GM13977 (cell line): ENCODE data around the gene VPS4A.

Experiments
- DNase-seq: peaks from one replicate; pipeline ENCODE4 v3.0.0; 2012; ENCODE audit warnings: low spot score
- CTCF ChIP-seq: IDR thresholded peaks from 2 replicates; pipeline ENCODE4 v1.5.1; 2012; ENCODE audit warnings: mild to moderate bottlenecking, control low read depth; ENCODE audit not compliant: insufficient read depth; ENCODE audit errors: extremely low read depth, missing control alignments
- in situ Hi-C: fragments of 300-500 bp; cut with MboI; formaldehyde crosslinking; loops from one replicate; pipeline ENCODE4 v1.12.0; 2022; ENCODE audit warnings: low sequenced_read_pairs, low pct_unique_long_range_greater_than_20kb, mixed read lengths, inconsistent platforms; ENCODE audit not compliant: unreplicated experiment

Gene VPS4A

GRCh38 chr16:69319826-69320739, 8.9 kb downstream of the VPS4A start:
- no peak for TF ChIP-seq CTCF

DNA sequence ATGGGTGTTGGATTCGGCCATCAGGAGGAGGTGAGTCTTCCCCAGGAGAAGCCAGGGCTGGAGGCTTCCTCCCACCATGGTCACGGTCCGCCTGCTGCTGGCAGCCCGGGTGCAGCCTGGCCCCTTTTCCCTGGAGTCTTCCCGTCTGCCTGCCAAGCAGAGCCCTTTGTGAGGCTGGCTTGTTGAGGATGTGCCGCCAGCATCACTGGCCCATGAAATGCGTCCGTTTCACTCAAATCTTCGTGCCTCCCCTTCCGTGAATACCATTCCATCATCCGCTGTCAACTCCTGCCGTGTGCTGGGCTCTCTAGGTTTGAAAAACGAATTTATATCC, 9.6 kb downstream of the VPS4A start:
- no peak for DNase-seq
- in situ Hi-C loops: no loop called here
- TF ChIP-seq CTCF: no peak

More at GRCh38 chr16:69319826-69320739, 8.9 kb downstream of the VPS4A start:
- no peak for DNase-seq
- in situ Hi-C loops: no loop called here

- no peak for TF ChIP-seq CTCF
- no peak for DNase-seq
- in situ Hi-C loops: no loop called here
These were observed 9.9 kb downstream of the VPS4A start for GRCh38 chr16:69321080-69321479.

GRCh38 chr16:69322343-69322742, 11.2 kb downstream of the VPS4A start:
- TF ChIP-seq CTCF: no peak
- DNase-seq: no peak
- in situ Hi-C loops: no loop called here

GRCh38 chr16:69323415-69323814, 12.3 kb downstream of the VPS4A start:
- no peak for TF ChIP-seq CTCF
- in situ Hi-C loops: no loop called here
- no peak for DNase-seq

GRCh38 chr16:69324013-69324531, 12.9 kb downstream of the VPS4A start:
- no peak for DNase-seq
- in situ Hi-C loops: no loop called here
- TF ChIP-seq CTCF: no peak
